Nephron (organoid): Measurements from ENCODE around the gene GARIN5B.

Experiments
- H3K27ac Mint-ChIP-seq, 3 experiments: 2 replicates each; pipeline ENCODE4 v1.8.0; 2020; ENCODE audit warnings: mixed read lengths in 3 of 3, mild to moderate bottlenecking in 2 of 3, moderate library complexity in 1 of 3
- H3K27me3 Mint-ChIP-seq: 2 replicates; pipeline ENCODE4 v1.8.0; 2021; ENCODE audit warnings: low read depth, mild to moderate bottlenecking, moderate library complexity, mixed read lengths
- H3K36me3 Mint-ChIP-seq: 2 replicates; pipeline ENCODE4 v1.8.0; 2020; ENCODE audit warnings: low read depth, mixed read lengths
- H3K4me1 Mint-ChIP-seq: 2 replicates; pipeline ENCODE4 v1.8.0; 2020; ENCODE audit warnings: mixed read lengths
- H3K4me3 Mint-ChIP-seq, 3 experiments: 2 replicates each; pipeline ENCODE4 v1.8.0; 2020; ENCODE audit warnings: mild to moderate bottlenecking in 3 of 3, mixed read lengths in 3 of 3, moderate library complexity in 2 of 3
- H3K9me3 Mint-ChIP-seq: 2 replicates; pipeline ENCODE4 v1.8.0; 2020; ENCODE audit warnings: mixed read lengths
- CTCF ChIP-seq, 3 experiments: fragments of 200-600 bp; sonication (generic); IDR thresholded peaks; one replicate each; pipeline ENCODE4 v1.5.0; 2021; ENCODE audit warnings: antibody characterized with exemption in 3 of 3; ENCODE audit not compliant: unreplicated experiment in 3 of 3

Gene GARIN5B

GRCh38 chr19:55377356-55378131 is 14.5 kb upstream of the GARIN5B start:
- Mint-ChIP-seq H3K36me3 (no peaks in the 10 kb centered on the region), H3K27ac (no peak overlapping the region), H3K27me3 (peaks cover 19% of the 10 kb centered on the region), H3K9me3 (no peaks in the 10 kb centered on the region), H3K4me1 (peaks cover 25% of the 10 kb centered on the region), H3K4me3 (peak overlapping the region in 1 of 3 experiments; percentile 19)
- no peak for TF ChIP-seq CTCF (IDR thresholded peaks at IDR 0.05; ENCODE audit: unreplicated experiment in 3 of 3)

- Mint-ChIP-seq H3K9me3 (no peaks in the 10 kb centered on the region), H3K27me3 (peaks cover 23% of the 10 kb centered on the region), H3K36me3 (no peaks in the 10 kb centered on the region), H3K4me3 (peak within 1 kb of the TSS in 2 of 3 experiments; percentile 16 to 25), H3K4me1 (peaks cover 21% of the 10 kb centered on the region), H3K27ac (peak within 1 kb of the TSS in 2 of 3 experiments; percentile 17 to 24)
- TF ChIP-seq CTCF (IDR thresholded peaks at IDR 0.05; ENCODE audit: unreplicated experiment in 3 of 3): no peak
Observed at GRCh38 chr19:55376241-55376933, 13.3 kb upstream of the GARIN5B start, which contains the start of gene TMEM190. Gene TMEM190, plus strand, starts transcription at chr19:55376826. Its CDS starts 28 bp downstream, at chr19:55376854.

- peak overlapping the region in 2 of 3 experiments; percentile 10 to 12 for H3K4me3 Mint-ChIP-seq
- H3K4me1 Mint-ChIP-seq: peaks cover 24% of the 10 kb centered on the region
- no peaks in the 10 kb centered on the region for H3K36me3 Mint-ChIP-seq
- H3K27ac Mint-ChIP-seq: peak overlapping the region; percentile 21 to 81 (median 46)
- no peak for TF ChIP-seq CTCF (IDR thresholded peaks at IDR 0.05; ENCODE audit: unreplicated experiment in 3 of 3)
- H3K27me3 Mint-ChIP-seq: peaks cover 38% of the 10 kb centered on the region
- no peaks in the 10 kb centered on the region for H3K9me3 Mint-ChIP-seq
Observed at GRCh38 chr19:55373993-55374757, 11.1 kb upstream of the GARIN5B start.

GRCh38 chr19:55373306-55373992 is 10.4 kb upstream of the GARIN5B start:
- H3K27ac Mint-ChIP-seq: peak overlapping the region; percentile 21 to 81 (median 46)
- TF ChIP-seq CTCF (IDR thresholded peaks at IDR 0.05; ENCODE audit: unreplicated experiment in 3 of 3): no peak
- H3K4me1 Mint-ChIP-seq: peaks cover 19% of the 10 kb centered on the region
- H3K4me3 Mint-ChIP-seq: peak overlapping the region in 2 of 3 experiments; percentile 10 to 12
- no peaks in the 10 kb centered on the region for H3K36me3 Mint-ChIP-seq
- H3K27me3 Mint-ChIP-seq: peaks cover 43% of the 10 kb centered on the region
- H3K9me3 Mint-ChIP-seq: no peaks in the 10 kb centered on the region

- no peaks in the 10 kb centered on the region for H3K9me3 Mint-ChIP-seq
- H3K27me3 Mint-ChIP-seq: peaks cover 43% of the 10 kb centered on the region
- peak overlapping the region in 2 of 3 experiments; percentile 3 to 8 for H3K4me3 Mint-ChIP-seq
- TF ChIP-seq CTCF (IDR thresholded peaks at IDR 0.05; ENCODE audit: unreplicated experiment in 3 of 3): no peak
- no peaks in the 10 kb centered on the region for H3K36me3 Mint-ChIP-seq
- H3K27ac Mint-ChIP-seq: peak overlapping the region in 1 of 3 experiments; percentile 21
- peaks cover 19% of the 10 kb centered on the region for H3K4me1 Mint-ChIP-seq
Observed at GRCh38 chr19:55372316-55373081, 9.4 kb upstream of the GARIN5B start.
